Measurements from ENCODE around the gene RASSF10.

DNA sequence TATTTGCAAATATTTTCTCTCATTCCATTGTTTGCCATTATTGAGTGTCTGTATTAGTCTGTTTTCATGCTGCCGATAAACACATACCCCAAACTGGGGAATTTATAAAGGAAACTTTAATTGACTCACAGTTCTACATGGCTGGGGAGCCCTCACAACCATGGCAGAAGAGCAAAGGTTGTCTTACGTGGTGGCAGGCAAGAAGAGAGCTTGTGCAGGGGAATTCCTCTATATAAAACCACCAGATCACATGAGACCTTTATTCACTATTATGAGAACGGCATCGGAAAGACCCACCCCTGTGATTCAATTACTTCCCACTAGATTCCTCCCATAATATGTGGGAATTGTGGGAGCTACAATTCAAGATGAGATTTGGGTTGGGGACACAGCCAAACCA is 10.2 kb downstream of the RASSF10 start:
- no peak for TF ChIP-seq POLR2A (IDR thresholded peaks at IDR 0.05)
- TF ChIP-seq, protein P1, sequence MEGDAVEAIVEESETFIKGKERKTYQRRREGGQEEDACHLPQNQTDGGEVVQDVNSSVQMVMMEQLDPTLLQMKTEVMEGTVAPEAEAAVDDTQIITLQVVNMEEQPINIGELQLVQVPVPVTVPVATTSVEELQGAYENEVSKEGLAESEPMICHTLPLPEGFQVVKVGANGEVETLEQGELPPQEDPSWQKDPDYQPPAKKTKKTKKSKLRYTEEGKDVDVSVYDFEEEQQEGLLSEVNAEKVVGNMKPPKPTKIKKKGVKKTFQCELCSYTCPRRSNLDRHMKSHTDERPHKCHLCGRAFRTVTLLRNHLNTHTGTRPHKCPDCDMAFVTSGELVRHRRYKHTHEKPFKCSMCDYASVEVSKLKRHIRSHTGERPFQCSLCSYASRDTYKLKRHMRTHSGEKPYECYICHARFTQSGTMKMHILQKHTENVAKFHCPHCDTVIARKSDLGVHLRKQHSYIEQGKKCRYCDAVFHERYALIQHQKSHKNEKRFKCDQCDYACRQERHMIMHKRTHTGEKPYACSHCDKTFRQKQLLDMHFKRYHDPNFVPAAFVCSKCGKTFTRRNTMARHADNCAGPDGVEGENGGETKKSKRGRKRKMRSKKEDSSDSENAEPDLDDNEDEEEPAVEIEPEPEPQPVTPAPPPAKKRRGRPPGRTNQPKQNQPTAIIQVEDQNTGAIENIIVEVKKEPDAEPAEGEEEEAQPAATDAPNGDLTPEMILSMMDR (IDR thresholded peaks at IDR 0.05), result no peak
